ENCODE measurements around the gene KLHDC4.
"Not testable (repeated sequence)": the region's sequence is repeated elsewhere in the genome, so short reads cannot be mapped to it uniquely, and the experiment has no call there.

KLHDC4 gene

DNA sequence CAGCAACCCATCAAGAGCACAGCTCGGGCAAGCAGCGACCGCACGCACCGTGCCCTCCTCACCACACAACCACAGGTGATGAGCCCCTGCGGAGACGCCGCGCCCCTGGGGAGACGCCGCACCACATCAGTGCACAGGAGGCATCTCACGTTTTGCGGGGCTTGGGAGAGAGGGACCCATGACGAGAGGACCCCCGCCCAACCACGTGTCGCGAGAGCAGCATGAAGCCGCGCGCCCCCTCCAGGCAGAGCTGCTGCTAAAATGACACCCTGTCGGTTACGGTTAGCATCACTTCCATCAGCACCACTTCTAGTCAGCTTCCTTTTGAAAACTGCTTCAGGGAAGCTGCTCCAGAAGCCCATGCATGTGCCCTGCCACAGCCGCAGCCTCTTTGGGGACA lies 45.3 kb downstream of the KLHDC4 start:
- DNase-seq (ENCODE audit: low spot score) = no peak

DNA sequence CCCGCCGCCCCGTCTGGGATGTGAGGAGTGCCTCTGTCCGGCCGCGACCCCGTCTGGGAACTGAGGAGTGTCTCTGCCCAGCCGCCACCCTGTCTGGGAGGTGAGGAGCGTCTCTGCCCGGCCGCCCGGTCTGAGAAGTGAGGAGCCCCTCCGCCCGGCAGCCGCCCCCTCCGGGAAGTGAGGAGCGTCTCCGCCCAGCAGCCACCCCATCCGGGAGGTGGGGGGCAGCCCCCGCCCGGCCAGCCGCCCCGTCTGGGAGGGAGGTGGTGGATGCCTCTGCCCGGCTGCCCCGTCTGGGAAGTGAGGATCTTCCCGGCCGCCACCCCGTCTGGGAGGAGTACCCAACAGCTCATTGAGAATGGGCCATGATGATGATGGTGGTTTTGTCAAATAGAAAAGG lies 47.0 kb downstream of the KLHDC4 start:
- DNase-seq (ENCODE audit: low spot score) = not testable (repeated sequence)

DNA sequence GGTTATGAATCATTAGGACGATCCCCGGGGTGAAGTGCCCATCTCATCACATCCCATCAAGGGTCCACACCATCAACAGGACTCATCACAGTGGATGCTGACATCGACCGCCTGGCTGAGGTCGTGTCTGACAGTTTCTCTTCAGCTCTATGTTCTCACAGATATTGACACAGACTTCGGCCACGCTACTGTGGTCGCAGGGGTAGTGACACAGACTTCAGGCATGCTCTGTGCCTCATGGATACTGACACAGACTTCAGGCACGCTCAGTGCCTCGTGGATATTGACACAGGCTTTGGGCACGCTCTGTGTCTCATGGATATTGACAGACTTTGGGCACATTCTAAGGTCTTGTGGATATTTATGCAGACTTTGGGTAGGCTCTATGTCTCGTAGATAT lies 50.1 kb downstream of the KLHDC4 start:
- DNase-seq (ENCODE audit: low spot score) = no peak

DNA sequence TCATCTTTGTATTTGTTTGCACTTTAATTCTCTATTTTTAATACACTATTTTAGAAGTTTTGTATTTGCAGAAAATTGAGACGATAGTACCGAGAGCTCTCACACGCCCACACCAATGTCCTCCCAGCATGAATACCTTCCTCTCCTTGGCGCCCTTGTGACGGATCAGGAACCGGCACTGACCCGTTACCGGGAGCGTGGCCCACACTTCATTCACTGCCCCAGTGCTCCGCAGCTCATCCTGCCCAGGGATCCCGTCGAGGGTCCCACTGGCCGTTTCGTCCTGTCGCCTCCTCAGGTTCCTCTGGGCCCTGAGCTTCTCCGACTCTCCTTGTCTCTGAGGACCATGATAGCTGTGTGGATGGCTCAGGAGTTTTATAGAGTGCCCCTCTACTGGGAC lies 50.6 kb downstream of the KLHDC4 start:
- DNase-seq (ENCODE audit: low spot score) = no peak

DNA sequence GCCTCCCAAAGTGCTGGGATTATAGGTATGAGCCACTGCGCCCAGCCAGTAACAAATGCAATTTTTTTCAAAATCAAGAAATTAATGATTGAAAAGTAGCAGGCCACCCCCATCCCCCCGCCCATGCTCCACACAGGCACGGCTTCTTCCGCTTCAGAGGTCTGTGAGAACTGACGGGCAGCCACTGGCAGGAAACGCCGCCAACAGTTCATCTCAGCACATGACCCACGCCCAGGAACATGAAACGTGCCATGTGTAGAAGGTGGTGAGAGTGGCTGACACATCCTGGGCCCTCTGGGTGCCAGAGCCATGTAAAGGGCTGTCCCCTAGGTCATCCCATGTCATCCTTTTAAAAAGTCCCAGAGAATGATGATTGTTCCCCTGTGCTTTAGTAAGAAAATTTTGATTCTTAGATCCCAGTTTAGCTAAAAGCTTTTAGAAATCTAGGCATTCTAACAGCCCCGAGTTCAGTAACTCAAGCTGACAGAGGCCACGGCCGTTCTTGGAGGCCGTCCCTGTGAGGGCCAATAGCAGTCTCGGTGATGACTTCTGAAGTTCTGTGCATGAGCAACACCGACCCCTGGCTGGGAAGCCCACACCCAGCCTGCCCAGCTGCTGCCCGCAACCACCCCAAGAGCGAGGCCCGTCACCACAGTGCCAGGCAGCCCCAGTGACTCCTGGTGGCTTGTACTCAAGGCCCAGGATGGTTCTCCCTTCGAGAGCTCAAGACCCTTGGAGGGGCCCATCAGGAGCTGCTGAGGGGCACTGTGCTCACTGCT lies 52.1 kb downstream of the KLHDC4 start:
- DNase-seq (ENCODE audit: low spot score) = no peak

DNA sequence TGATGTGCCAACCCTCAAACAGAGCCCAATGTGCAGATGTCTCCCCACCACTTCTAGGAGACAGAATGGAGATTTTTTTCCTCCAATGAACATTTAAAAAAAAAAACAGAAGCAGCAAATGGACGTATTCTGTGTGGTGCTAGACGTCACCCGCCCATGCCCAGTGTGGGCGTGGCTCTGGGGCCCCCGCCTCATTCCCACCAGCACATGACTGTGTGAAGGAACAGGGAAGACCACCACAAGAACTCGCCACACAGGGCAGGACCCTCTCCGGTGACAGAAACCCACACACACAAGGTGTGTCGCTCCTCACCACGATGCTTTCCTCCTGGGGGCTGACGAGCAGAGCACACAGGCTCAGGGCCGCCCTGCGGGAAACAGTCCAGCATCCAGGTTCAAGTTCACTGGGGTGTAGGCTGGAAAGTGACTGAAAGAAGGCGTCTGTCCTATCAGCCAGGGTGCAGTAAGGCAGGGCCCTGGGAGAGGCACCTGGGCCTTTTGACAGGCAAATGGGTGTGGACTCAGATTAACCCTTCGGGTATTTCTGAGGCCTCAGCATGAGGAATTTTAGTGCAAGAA lies 53.5 kb downstream of the KLHDC4 start:
- no peak for DNase-seq (ENCODE audit: low spot score)

DNA sequence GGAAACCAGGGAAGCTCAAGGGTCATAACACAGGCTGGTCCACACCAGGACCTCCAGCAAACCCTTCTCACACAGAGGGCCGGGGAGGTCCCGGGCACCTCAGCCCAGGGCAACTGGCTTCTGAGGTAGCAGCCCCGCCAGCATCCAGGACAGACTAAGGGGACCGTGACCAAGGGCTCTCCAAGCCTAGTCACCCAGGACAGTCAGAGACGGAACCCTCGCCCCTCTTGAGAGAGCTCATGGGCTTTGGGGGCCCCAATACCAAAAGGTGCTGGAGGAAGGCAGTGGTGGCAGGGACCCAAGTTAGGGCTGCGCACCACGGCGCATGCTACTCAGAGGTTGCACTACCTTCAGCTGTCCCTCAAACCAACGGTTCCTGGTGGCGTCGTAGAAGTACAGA lies 54.9 kb downstream of the KLHDC4 start:
- no peak for DNase-seq (ENCODE audit: low spot score)

DNA sequence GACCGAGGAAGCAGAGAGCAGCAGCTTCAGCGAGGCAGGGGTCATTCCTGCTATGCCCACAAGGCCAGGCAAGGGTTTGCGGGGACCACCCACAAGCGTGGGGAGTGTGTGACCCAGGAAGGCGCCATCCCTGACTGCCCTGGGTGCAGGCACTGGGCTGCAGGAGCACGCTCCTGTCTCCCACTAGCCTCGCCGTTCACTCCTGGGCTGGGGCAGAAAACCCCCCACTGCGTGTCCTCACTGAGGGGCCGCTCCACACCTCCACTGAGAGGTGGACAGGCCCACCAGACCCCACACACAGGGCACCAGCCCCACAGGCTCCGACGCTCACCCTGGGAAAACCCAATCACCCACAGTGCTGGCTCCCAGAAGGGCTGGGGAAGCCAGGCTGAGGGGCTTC lies 56.1 kb downstream of the KLHDC4 start:
- DNase-seq (ENCODE audit: low spot score) = no peak

DNA sequence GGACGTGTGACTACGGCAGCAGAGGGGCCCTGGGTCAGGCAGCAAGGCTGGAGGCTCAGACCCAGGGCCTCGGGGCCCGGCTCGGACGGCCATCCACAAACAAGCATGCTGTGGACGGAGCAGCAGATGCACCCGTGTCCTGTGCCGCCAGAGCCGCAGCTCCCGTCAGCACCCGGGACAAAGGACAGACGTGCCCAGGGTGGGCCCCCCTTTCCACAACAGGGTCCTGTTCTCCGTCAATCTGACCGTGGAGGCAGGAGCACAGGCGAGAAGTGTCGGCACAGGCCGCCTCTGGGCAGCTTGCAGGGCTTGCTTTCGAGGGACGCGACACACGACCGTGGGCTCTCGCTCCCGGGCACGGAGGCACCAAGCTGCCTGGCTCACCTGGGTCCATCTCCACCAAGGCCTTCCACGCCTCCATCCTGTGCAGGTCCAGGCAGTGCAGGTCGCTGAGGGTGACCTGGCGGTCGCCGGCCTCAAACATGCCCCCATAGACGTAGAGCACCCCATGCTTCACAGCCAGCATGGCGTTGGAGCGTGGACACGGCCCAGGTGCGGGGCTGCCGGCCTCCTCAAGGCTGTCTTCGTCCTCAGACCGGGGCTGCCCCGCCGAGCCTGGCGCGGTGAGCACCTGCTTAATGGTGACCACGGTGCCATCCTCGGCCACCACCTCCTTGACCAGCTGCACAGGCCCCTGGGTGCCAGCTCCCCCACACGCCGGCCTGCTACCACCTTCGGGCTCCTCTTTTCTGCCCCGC lies 56.7 kb downstream of the KLHDC4 start:
- DNase-seq (ENCODE audit: low spot score) = no peak

DNA sequence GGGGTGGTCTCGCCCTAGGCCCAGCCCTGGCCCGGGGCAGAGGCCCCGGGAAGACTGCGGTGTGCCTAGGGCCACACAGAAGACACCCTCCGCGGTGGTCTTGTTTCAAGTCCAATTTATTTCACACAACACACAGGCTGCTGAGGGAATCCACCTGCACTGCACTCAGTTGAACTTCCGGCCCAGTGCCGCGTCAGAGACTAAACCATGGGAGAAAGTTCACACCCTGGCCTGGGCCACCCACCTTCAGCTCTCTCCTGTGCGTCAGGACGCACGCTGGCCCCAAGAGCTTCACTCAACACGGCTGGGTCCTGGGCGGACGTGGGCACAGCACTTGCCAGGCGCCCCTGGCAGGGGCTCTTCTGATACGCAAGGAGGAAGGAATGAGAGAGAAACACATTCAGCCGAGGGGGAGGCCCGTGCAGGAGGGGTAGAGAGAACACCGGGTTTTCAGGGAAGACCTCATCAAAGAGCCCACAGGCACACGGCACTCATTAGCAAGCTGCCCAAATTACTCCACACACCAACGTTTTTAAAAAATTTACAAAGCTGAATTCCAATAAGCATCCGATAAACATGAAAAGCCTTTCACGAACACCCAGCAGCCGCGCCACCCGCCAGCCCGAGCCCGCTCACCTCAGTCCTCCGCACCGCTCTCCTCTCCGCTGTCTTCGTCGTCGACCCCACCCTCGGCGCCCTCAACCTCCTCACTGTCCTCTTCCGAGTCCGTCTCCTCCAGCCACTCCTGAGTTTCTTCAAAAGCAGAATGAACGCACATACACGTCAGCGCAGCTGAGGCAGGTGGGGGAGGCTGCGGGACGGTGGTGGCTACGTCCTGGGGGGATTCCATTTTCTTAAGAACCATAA lies 57.8 kb downstream of the KLHDC4 start:
- DNase-seq (ENCODE audit: low spot score) = no peak

DNA sequence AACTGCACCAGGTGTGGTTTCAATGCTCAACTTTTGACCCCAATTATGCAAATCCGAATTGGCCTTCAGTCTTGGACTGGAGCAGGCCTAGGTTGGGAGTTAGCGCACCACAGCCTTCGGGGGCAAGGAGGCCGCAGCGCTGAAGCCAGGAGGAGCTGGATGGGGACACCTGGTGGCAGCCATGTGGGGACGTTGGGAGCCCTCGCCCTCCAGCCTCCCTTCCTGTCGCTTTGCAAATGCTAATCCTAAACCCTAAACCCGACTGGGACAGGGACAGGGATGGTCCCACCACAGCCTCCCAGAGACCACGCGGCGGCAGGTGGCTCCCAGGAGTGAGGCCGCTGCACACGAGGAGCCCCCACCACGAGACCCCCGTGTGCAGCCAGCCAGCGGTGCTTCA lies 58.7 kb downstream of the KLHDC4 start:
- no peak for DNase-seq (ENCODE audit: low spot score)

DNA sequence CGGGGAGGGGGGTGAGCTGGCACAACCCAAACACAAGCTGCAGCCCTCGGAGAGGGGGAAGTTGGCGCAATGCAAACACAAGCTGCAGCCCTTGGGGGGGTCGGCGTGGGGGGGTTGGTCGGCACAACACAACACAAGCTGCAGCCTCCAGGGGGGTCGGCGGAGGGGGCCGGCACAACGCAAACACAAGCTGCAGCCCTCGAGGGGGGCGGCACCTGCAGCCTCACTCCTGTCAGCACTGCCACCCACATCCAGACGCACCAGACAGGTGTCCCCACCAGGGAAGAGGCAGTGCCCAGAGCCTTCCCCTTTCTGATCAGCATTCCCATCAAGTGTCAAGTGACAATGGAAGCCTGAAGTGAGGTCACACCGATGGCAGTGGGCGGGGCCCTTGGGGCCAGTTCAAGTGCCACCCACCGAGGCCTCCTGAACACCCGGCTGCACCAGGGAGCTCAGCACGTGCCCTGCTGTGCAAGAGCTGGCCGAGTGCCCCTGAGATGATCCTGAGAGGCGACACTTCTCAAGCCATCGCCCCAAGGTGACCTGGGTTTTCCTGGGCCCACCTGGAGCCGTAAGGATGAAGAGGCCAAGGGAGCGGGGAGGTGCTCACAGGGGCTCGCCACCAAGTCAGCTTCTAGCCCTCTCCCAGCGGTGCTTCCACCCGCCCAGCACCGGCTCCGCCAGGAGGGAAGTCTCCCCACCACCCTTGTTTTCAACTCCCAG lies 59.3 kb downstream of the KLHDC4 start:
- DNase-seq (ENCODE audit: low spot score) = no peak

DNA sequence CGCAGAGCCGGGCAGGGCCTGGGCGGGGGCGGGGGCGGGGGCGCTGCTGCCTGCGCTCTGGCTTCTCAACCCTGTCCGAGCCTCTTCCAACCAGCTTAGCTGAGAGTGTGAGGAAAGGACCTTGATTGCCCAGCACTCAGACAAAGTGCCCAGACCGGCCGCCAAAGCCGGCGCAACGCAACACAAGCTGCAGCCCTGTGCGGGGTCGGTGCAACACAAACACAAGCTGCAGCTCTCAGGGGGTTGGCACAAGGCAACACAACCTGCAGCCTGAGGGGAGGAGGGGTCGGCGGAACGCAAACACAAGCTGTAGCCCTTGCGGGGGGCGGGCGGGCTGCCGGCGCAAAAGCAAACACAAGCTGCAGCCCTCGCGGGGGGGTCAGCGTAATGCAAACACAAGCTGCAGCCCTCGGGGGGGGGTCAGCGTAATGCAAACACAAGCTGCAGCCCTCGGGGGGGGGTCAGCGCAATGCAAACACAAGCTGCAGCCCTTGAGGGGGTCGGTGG lies 60.0 kb downstream of the KLHDC4 start:
- no peak for DNase-seq (ENCODE audit: low spot score)

DNA sequence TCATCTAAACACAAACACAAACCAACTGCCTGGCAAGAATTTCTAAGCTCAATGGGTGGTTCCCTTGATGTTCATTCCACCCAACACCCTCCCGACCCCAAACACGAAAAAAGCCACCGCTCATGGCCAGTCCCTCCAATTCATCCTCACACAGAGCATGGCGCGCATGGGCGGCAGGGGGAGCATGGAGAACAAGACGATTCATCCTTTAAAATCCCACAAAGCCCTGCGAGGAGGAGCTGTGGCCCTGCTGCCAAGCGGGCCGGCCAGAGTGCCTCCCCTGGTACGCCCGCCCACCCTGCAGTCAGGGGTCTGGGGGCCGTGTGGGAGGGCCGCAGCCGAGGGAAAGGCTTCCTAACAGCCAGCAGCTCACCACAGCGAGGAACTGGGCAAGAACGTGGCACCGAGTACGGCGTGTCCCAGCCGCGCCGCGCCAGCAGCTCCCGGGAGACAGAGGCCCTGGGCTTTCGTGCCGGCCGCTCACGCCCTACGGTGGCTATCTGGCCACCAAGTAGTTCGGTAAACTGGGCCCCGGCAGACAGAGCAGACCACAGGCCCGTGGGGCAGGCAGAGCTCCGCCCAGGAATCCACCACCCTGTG lies 60.9 kb downstream of the KLHDC4 start:
- DNase-seq (ENCODE audit: low spot score) = no peak

DNA sequence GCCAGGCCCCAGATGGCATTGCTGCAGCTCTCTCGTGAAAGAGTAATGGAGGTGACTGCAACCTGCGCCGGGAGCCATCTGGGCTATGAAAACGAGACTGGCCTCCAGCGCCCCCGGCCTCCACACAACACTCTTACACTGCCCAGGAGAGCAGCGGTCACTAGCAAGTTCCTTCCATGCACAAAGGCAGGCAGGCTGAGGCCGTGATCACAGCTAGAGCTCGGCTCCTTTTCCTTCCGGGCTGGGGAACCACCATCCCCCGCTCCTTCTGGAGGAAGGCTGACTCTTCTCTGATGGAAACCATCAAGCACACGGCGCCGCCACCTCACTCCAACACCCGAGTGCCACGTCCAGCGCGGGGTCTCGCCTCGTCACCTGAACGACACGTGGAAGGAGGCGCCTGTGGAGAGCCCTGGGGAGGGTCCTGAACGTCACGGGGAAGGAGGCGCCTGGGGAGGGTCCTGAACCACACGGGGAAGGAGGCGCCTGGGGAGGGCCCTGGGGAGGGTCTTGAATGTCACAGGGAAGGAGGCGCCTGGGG lies 61.9 kb downstream of the KLHDC4 start:
- DNase-seq (ENCODE audit: low spot score) = no peak

DNA sequence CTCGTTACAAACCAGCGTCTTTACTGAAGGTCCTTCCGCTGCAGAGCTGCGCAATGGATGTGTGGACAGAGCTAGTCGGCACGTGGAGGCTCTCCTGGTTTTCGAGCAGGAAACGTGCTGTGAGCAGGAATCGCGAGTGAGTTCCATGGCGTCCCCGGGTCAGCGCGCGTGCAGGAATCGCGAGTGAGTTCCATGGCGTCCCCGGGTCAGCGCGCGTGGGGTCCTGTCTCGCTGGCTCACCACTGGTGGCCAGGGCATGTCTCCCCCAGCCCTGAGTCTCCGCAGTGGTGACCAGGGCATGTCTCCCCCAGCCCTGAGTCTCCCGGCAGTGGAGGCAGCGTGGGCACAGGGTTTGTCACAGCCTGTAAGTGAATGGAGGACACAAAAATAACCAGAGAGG lies 62.7 kb downstream of the KLHDC4 start:
- no peak for DNase-seq (ENCODE audit: low spot score)

DNA sequence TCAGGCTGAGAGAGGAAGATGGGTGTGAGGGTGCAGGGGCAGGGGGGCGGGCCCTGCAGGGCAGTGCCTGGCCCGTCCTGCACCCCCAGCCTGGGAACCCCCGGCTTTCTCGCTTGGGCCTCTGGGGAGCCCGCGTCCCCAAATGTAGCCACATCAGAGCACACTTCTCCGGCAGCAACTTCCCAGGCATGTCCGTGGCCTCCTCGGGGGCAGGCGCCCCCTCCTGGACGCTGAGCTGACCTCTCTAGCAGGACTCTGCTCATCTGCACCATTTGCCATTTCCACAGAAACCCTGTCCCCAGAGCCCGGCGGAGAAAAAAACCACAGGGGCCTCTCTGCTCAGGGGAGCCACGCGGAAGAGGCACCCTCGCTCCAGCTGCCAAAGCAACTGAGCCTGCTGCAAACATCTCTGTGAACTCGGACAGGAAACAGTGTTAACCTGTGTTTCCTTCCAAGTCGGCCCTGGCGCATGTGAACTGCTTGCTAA lies 63.4 kb downstream of the KLHDC4 start:
- DNase-seq (ENCODE audit: low spot score) = no peak

DNA sequence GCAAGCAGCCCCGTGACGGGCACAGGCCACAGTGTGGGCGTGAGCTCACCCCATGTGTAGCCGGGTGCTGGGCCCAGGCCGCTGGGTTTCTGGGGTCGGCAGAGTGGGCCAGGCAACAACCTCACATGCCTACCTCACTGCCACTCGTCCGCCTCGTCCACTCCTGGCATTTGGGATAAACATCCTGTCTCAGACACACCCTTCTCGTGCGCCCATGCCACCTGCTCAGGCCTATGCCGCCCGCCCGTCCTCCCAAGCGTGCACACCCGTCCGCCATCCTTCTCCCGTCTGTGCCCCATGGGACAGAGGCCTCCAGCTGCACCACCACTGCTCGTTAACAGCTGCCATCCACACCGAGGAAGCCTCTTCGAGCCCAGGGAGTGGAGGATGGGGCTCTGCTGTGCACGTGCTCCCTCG lies 64.3 kb downstream of the KLHDC4 start:
- no peak for DNase-seq (ENCODE audit: low spot score)

DNA sequence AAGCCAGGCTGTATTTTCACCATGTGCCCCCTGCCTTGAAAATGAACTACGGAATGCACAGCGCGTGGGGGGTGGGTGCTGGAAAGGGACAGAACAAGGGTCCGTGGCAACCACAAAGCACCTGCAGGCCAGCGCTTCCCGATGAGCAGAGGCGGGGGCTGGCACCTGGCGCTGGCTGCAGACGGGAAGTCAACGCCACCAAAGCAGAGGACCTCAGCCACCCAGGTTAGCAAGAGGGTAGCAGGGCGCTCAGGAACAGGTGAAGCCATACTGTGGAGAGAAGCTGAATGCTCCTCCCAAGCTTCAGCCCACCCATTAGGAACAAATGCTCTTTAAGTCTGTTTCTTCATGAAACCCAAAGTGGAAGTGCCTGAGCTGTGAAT lies 64.7 kb downstream of the KLHDC4 start:
- no peak for DNase-seq (ENCODE audit: low spot score)

DNA sequence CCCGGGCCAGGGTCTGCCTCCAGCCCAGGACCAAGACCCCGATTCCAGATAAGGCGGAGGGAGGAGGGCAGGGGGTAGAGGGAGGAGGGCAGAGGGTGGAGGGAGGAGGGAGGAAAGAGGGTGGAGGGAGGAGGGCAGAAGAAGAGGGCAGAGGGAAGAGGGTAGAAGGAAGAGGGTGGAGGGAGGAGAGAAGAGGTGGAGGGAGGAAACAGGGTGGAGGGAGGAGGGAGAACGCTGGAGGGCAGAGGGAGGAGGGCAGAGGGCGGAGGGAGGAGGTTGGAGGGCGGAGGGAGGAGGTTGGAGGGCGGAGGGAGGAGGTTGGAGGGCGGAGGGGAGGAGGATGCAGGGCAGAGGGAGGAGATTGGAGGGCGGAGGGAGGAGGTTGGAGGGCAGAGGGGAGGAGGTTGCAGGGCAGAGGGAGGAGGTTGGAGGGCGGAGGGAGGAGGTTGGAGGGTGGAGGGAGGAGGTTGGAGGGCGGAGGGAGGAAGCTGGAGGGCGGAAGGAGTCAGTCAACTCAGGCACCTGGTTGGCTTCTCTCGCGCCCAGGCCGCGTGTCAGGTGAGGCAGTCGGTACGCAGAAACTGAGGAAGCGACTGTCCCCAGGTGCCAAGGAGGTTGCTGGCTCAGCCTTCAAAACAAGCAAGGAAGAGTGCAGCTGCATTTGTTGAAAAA lies 65.2 kb downstream of the KLHDC4 start:
- no peak for DNase-seq (ENCODE audit: low spot score)
